Heart left ventricle (tissue), 13 donors: ENCODE data around the gene SCAF1.

Experiments used
- CTCF ChIP-seq, 12 donors: fragments of 200-600 bp; sonication (generic) in 4 of 12; IDR thresholded peaks; one replicate each; pipeline versions ENCODE4 v1.5.0 to v1.8.0; 2018 to 2022; ENCODE audit warnings: antibody characterized with exemption in 12 of 12, mild to moderate bottlenecking in 5 of 12
- POLR2A ChIP-seq, 2 donors: fragments of 450-650 bp; IDR thresholded peaks; one replicate each; pipeline ENCODE4 v1.6.1; 2017; ENCODE audit warnings: antibody characterized with exemption in 2 of 2, mild to moderate bottlenecking in 2 of 2, moderate library complexity in 2 of 2
- donor health status: ischemic (EF 13 %, LVEDD 7.1; RV severe dilation, severe dysfunction).
- donor health status: DM: no; HTN: yes; CAD: no.
- donor health status: DM: no; HTN: no; CAD: no.
- donor health status: ischemic (EF 25% LVEDD 6.9; RV normal size, moderate dysfunction).
- donor health status: ischemic (EF 25% LVEDD 5.7; RV mildly dilated, moderate dysfunction).
- donor health status: ischemic (EF 35%, LVEDD 5.7; RV mildly dilated, moderate dysfunction).
- donor health status: nonischemic (EF 11% LVEDD 7.7; RV severe dilation, severe dysfunction).
- donor health status: DM: yes; HTN: yes; CAD: no.
- donor health status: PGD.
- donor health status: ischemic (EF 29% LVEDD 5.4; RV normal size, mild dysfunction).
- donor health status: nonischemic (EF 23%, LVEDD 6.1; RV moderate dilation, normal function).

GRCh38 chr19:49676784-49677230, 34.8 kb downstream of the SCAF1 start:
- TF ChIP-seq CTCF (IDR thresholded peaks at IDR 0.05) (no peak), POLR2A (IDR thresholded peaks at IDR 0.05) (no peak)
